ENCODE results near the gene SPDEF. TPM values are rescaled to one million over a fixed set of nuclear protein-coding genes. Genes with fewer than 3 reads are reported as not detected.

SPDEF gene
- total RNA-seq, 4 donors from 2014 or later = 9.0 to 57.3 (median 31.5) TPM

- in situ Hi-C loops (cut with MboI; ENCODE audit: low pct_ligation_motif_present in 1 of 4, low pct_unique_long_range_greater_than_20kb in 1 of 4, low sequenced_read_pairs in 3 of 4) (no loop called here), intact Hi-C loops (cut with DNase I; ENCODE audit: low total_unique reads) (no loop called here)
These were observed 46.3 kb downstream of the SPDEF start for GRCh38 chr6:34509782-34510181.

GRCh38 chr6:34508425-34508824 lies 47.7 kb downstream of the SPDEF start:
- H3K27ac ChIP-seq = no peak overlapping the region
- intact Hi-C loops (cut with DNase I; ENCODE audit: low total_unique reads) = no loop called here
- in situ Hi-C loops (cut with MboI; ENCODE audit: low pct_ligation_motif_present in 1 of 4, low pct_unique_long_range_greater_than_20kb in 1 of 4, low sequenced_read_pairs in 3 of 4) = no loop called here
- H3K4me3 ChIP-seq = no peak overlapping the region
- H3K4me1 ChIP-seq = no peaks in the 10 kb centered on the region
- no peaks in the 10 kb centered on the region for H3K36me3 ChIP-seq
- H3K27me3 ChIP-seq = no peaks in the 10 kb centered on the region
- 79 to 94% methylated on average over 3 of the region's 3 CpGs for WGBS, 2 donors (ENCODE audit: low coverage in 1 of 2)
- DNase-seq = no peak
- TF ChIP-seq POLR2AphosphoS5 (IDR thresholded peaks at IDR 0.05) (no peak), CTCF (IDR thresholded peaks at IDR 0.05) (no peak), POLR2A (IDR thresholded peaks at IDR 0.05) (no peak), EP300 (IDR thresholded peaks at IDR 0.05; ENCODE audit: low read depth) (no peak)
- peaks cover 3 to 8% of the 10 kb centered on the region in 2 donors for H3K9me3 ChIP-seq

More at GRCh38 chr6:34509782-34510181, 46.3 kb downstream of the SPDEF start:
- Histone ChIP-seq H3K4me1 (no peaks in the 10 kb centered on the region), H3K27me3 (peaks cover 5% of the 10 kb centered on the region), H3K4me3 (no peak overlapping the region), H3K36me3 (no peaks in the 10 kb centered on the region), H3K27ac (no peak overlapping the region), H3K9me3 (peaks cover 3 to 8% of the 10 kb centered on the region in 2 donors)
- 61 to 95% methylated on average over 3 to 4 of the region's 4 CpGs for WGBS, 2 donors (ENCODE audit: low coverage in 1 of 2)
- no peak for DNase-seq
- TF ChIP-seq CTCF (IDR thresholded peaks at IDR 0.05) (no peak), POLR2A (IDR thresholded peaks at IDR 0.05) (no peak), EP300 (IDR thresholded peaks at IDR 0.05; ENCODE audit: low read depth) (no peak), POLR2AphosphoS5 (IDR thresholded peaks at IDR 0.05) (no peak)

- H3K27me3 ChIP-seq = no peaks in the 10 kb centered on the region
- 81% methylated on average over 5 of the region's 5 CpGs; no CpG with 5 or more reads in 1 of the 2 donors for WGBS, 2 donors (ENCODE audit: low coverage in 1 of 2)
- TF ChIP-seq POLR2AphosphoS5 (IDR thresholded peaks at IDR 0.05) (no peak), EP300 (IDR thresholded peaks at IDR 0.05; ENCODE audit: low read depth) (no peak), CTCF (IDR thresholded peaks at IDR 0.05) (no peak), POLR2A (IDR thresholded peaks at IDR 0.05) (no peak)
- no peak overlapping the region for H3K27ac ChIP-seq
- H3K36me3 ChIP-seq = no peaks in the 10 kb centered on the region
- intact Hi-C loops (cut with DNase I; ENCODE audit: low total_unique reads) (no loop called here), in situ Hi-C loops (cut with MboI; ENCODE audit: low pct_ligation_motif_present in 1 of 4, low pct_unique_long_range_greater_than_20kb in 1 of 4, low sequenced_read_pairs in 3 of 4) (no loop called here)
- H3K4me3 ChIP-seq = no peak overlapping the region
- peaks cover 3 to 8% of the 10 kb centered on the region in 2 donors for H3K9me3 ChIP-seq
- no peaks in the 10 kb centered on the region for H3K4me1 ChIP-seq
- no peak for DNase-seq
These were observed 49.4 kb downstream of the SPDEF start for GRCh38 chr6:34506718-34507117.

GRCh38 chr6:34497411-34497810 lies 58.7 kb downstream of the SPDEF start:
- Histone ChIP-seq H3K36me3 (no peaks in the 10 kb centered on the region), H3K27ac (no peak overlapping the region), H3K4me3 (no peak overlapping the region), H3K27me3 (no peaks in the 10 kb centered on the region), H3K9me3 (peaks cover 5% of the 10 kb centered on the region in 2 donors), H3K4me1 (no peaks in the 10 kb centered on the region)
- DNase-seq = no peak
- 81 to 100% methylated on average over 4 to 10 of the region's 10 CpGs for WGBS, 2 donors (ENCODE audit: low coverage in 1 of 2)
- intact Hi-C loops (cut with DNase I; ENCODE audit: low total_unique reads) = no loop called here
- TF ChIP-seq CTCF (IDR thresholded peaks at IDR 0.05) = no peak
- in situ Hi-C loops (cut with MboI; ENCODE audit: low pct_ligation_motif_present in 1 of 4, low pct_unique_long_range_greater_than_20kb in 1 of 4, low sequenced_read_pairs in 3 of 4) = no loop called here
